Right lobe of liver (tissue), 6 donors: Measurements from ENCODE around the gene MXD4. TPM values are rescaled to one million over a fixed set of nuclear protein-coding genes. Genes with fewer than 3 reads are reported as not detected.

Source experiments
- ATAC-seq, 4 donors: fragments of 200-7000 bp; cut with Tn5 transposase; one replicate each; pipeline ENCODE4 v1.9.1; 2020; ENCODE audit warnings: mild to moderate bottlenecking in 4 of 4, moderate library complexity in 4 of 4
- DNase-seq, 3 donors: peaks; one replicate each; pipeline ENCODE4 v3.0.0-alpha.2; 2020
- H3K27ac ChIP-seq, 3 donors: fragments of 200-600 bp; one replicate each; pipeline ENCODE4 v1.8.0; 2022
- H3K27me3 ChIP-seq, 2 donors: fragments of 200-600 bp; one replicate each; pipeline ENCODE4 v1.8.0; 2022
- H3K36me3 ChIP-seq, 4 donors: fragments of 200-600 bp; sonication (generic) in 1 of 4; one replicate each; pipeline versions ENCODE4 v1.5.1 to v1.8.0; 2017 to 2022; ENCODE audit warnings: control low read depth in 1 of 4
- H3K4me1 ChIP-seq, 4 donors: fragments of 200-600 bp; sonication (generic) in 1 of 4; one replicate each; pipeline versions ENCODE4 v1.5.1 to v1.8.0; 2017 to 2022; ENCODE audit warnings: control low read depth in 1 of 4
- H3K4me3 ChIP-seq, 3 donors: fragments of 200-600 bp; one replicate each; pipeline ENCODE4 v1.8.0; 2022
- H3K9me3 ChIP-seq, 4 donors: fragments of 200-600 bp; sonication (generic) in 1 of 4; one replicate each; pipeline versions ENCODE4 v1.5.1 to v1.8.0; 2017 to 2022; ENCODE audit warnings: control low read depth in 1 of 4
- CTCF ChIP-seq, 4 donors: fragments of 200-600 bp in 3 of 4; fragments of 450-650 bp in 1 of 4; IDR thresholded peaks; one replicate each; pipeline versions ENCODE4 v1.5.1 to v1.8.0; 2016 to 2022; ENCODE audit warnings: antibody characterized with exemption in 4 of 4, mild to moderate bottlenecking in 2 of 4
- POLR2A ChIP-seq: fragments of 450-650 bp; IDR thresholded peaks from one replicate; pipeline ENCODE4 v1.6.1; 2017; ENCODE audit warnings: antibody characterized with exemption, mild to moderate bottlenecking
- WGBS: methylation state at CpG from one replicate; pipeline ENCODE4 v1.1.6; 2018; ENCODE audit warnings: low coverage, low lambda C conversion rate; ENCODE audit not compliant: insufficient coverage; ENCODE audit errors: missing lambda C conversion rate; 5-methylcytosine and 5-hydroxymethylcytosine counted together
- intact Hi-C, 2 donors: fragments of 100-400 bp; cut with DNase I; formaldehyde crosslinking; loops; one replicate each; pipeline versions ENCODE4 v1.11.2 to v1.14.1; 2022
- total RNA-seq, 6 experiments: library from RNA; depleted of rRNA in 2 of 6; stranded (reverse); fragments of >200 nt in 2 of 6; fragmentation: NEBNext Ultra II Directional in 3 of 6; extraction: Animal tissue kit (Norgen Biotek cat#: 25700) in 3 of 6; gene quantifications; one replicate each; pipeline versions ENCODE4 v1.1.0 to v1.2.4, GENCODE V29; 2016 to 2023
- donor health status: DM: no; HTN: yes; CAD: no.
- donor health status: DM: no; HTN: no; CAD: no.
- donor health status: DM: no; HTN: no; CAD: no.
- donor health status: DM: no; HTN: yes; CAD: no.
- donor health status: DM: no; HTN: yes; CAD: no.

MXD4 gene
- total RNA-seq, 6 experiments from 2014 or later = 17.8 to 23.0 (median 19.7) TPM

GRCh38 chr4:2273657-2274319, 11.9 kb upstream of the MXD4 start:
- no peaks in the 10 kb centered on the region for H3K9me3 ChIP-seq

GRCh38 chr4:2273221-2273620, 11.3 kb upstream of the MXD4 start:
- Histone ChIP-seq H3K27ac (no peak overlapping the region), H3K4me1 (no peaks in the 10 kb centered on the region), H3K27me3 (no peaks in the 10 kb centered on the region), H3K36me3 (no peaks in the 10 kb centered on the region), H3K9me3 (no peaks in the 10 kb centered on the region), H3K4me3 (no peak overlapping the region)
- WGBS = 65% methylated on average over 6 of the region's 15 CpGs
- ATAC-seq = no peak
- intact Hi-C loops = no loop called here
- DNase-seq = peak in 1 of 3 donors; percentile 48
- no peak for TF ChIP-seq POLR2A
- TF ChIP-seq CTCF (IDR thresholded peaks at IDR 0.05) = no peak

More at GRCh38 chr4:2273657-2274319, 11.9 kb upstream of the MXD4 start:
- ATAC-seq (no peak), DNase-seq (peak in 2 of 3 donors; percentile 16 to 47)
- no peak overlapping the region for H3K27ac ChIP-seq
- no peak for TF ChIP-seq CTCF (IDR thresholded peaks at IDR 0.05)
- no peak for TF ChIP-seq POLR2A
- H3K36me3 ChIP-seq = no peaks in the 10 kb centered on the region
- no peaks in the 10 kb centered on the region for H3K4me1 ChIP-seq
- no peak overlapping the region for H3K4me3 ChIP-seq
- intact Hi-C loops = no loop called here
- H3K27me3 ChIP-seq = no peaks in the 10 kb centered on the region
- WGBS = 90% methylated on average over 5 of the region's 24 CpGs

- no peaks in the 10 kb centered on the region for H3K4me1 ChIP-seq
- H3K27ac ChIP-seq = no peak overlapping the region
- no peaks in the 10 kb centered on the region for H3K9me3 ChIP-seq
- DNase-seq (peak in 1 of 3 donors; percentile 13), ATAC-seq (no peak)
- no peak overlapping the region for H3K4me3 ChIP-seq
- no CpG with 5 or more reads among the region's 6 CpGs for WGBS
- no peak for TF ChIP-seq CTCF (IDR thresholded peaks at IDR 0.05)
- TF ChIP-seq POLR2A = no peak
- H3K36me3 ChIP-seq = no peaks in the 10 kb centered on the region
- intact Hi-C loops = no loop called here
- H3K27me3 ChIP-seq = no peaks in the 10 kb centered on the region
Observed at GRCh38 chr4:2272828-2273120, 10.9 kb upstream of the MXD4 start.

- Histone ChIP-seq H3K9me3 (no peaks in the 10 kb centered on the region), H3K4me3 (no peak overlapping the region), H3K27me3 (no peaks in the 10 kb centered on the region), H3K36me3 (no peaks in the 10 kb centered on the region), H3K27ac (no peak overlapping the region), H3K4me1 (no peaks in the 10 kb centered on the region)
- ATAC-seq (no peak), DNase-seq (peak in 2 of 3 donors; percentile 13 to 50)
- intact Hi-C loops = no loop called here
- WGBS = 80% methylated on average over 1 of the region's 25 CpGs
- TF ChIP-seq POLR2A (no peak), CTCF (IDR thresholded peaks at IDR 0.05) (no peak)
Observed at GRCh38 chr4:2272026-2272827, 10.3 kb upstream of the MXD4 start.
